AG10803 (cell line): ENCODE data around the gene POU2F1.

ENCODE experiments used
- DNase-seq: peaks from one replicate; pipeline ENCODE4 v3.0.0; 2010; ENCODE audit warnings: low read depth
- H3K4me3 ChIP-seq: 2 replicates; pipeline ENCODE4 v1.5.1; 2011; ENCODE audit warnings: mild to moderate bottlenecking, low read length, control low read depth
- TF ChIP-seq, protein P1 (sequence below): conservative IDR thresholded peaks from 2 replicates; pipeline ENCODE4 v1.5.1; 2011; ENCODE audit warnings: mild to moderate bottlenecking, low read length, control low read depth, inconsistent platforms

The POU2F1 gene

GRCh38 chr1:167462341-167462740, 241.7 kb downstream of the POU2F1 start:
- H3K4me3 ChIP-seq: no peak overlapping the region
- TF ChIP-seq, protein P1, sequence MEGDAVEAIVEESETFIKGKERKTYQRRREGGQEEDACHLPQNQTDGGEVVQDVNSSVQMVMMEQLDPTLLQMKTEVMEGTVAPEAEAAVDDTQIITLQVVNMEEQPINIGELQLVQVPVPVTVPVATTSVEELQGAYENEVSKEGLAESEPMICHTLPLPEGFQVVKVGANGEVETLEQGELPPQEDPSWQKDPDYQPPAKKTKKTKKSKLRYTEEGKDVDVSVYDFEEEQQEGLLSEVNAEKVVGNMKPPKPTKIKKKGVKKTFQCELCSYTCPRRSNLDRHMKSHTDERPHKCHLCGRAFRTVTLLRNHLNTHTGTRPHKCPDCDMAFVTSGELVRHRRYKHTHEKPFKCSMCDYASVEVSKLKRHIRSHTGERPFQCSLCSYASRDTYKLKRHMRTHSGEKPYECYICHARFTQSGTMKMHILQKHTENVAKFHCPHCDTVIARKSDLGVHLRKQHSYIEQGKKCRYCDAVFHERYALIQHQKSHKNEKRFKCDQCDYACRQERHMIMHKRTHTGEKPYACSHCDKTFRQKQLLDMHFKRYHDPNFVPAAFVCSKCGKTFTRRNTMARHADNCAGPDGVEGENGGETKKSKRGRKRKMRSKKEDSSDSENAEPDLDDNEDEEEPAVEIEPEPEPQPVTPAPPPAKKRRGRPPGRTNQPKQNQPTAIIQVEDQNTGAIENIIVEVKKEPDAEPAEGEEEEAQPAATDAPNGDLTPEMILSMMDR: no peak
- no peak for DNase-seq

GRCh38 chr1:167463080-167463479, 242.4 kb downstream of the POU2F1 start:
- DNase-seq: no peak
- TF ChIP-seq, protein P1: no peak
- no peak overlapping the region for H3K4me3 ChIP-seq

DNA sequence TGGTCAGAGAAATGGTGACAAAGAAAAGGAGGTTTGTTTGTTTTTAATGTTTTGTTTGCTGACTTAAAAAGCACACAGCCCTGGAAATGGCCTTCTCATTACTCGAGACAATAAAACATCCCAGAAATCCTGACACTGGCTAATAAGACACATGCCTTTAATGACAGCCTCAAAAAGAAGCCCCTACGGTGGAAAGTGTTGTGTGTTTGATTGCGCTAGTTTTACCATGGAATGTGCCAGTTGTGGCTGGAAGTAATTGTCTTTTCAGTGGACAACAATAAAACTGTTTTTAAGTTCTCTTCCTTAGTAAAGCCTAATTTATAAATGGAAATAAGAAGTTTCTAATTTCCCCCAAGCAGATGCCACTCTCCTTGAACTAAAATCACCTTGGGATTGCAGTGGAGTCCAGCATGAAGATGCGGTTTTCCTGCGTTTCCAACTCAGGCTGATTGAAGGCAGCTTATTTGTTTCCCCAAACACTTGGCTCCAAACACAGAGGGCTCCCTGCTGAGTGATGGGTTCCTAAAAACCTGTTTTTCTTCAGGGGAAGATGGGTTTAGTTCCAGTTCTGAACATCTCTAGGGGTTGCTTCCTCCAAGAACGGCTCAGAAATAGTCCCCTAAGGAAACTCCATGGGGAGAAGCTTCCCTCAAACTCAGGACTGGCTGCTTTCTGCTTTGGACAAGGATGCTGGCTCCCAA, 243.3 kb downstream of the POU2F1 start:
- TF ChIP-seq, protein P1: no peak
- H3K4me3 ChIP-seq: no peak overlapping the region
- DNase-seq: no peak

GRCh38 chr1:167465018-167465417, 244.3 kb downstream of the POU2F1 start:
- DNase-seq: no peak

DNA sequence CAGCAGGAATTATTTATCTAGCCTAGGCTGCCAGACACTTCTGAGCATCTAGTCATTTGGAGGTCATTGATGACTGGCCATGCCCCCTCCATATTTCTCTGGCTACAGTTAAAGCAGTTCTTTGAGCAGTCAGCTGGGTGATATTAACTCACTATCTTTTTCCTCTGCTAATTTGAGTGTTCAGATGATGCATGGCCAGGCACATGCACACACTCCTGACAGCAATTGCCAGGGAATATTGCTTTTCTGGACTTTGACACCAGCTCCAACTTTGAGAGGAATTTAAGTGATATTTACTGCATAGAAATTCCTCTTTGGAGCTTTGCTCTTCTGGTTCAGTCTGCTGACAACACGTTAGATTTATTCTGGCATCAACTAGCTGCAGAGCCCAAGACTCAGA, 245.1 kb downstream of the POU2F1 start:
- no peak overlapping the region for H3K4me3 ChIP-seq
- TF ChIP-seq, protein P1: no peak
- no peak for DNase-seq

More at GRCh38 chr1:167465018-167465417, 244.3 kb downstream of the POU2F1 start:
- H3K4me3 ChIP-seq: no peak overlapping the region
- TF ChIP-seq, protein P1: no peak

- no peak overlapping the region for H3K4me3 ChIP-seq
- TF ChIP-seq, protein P1: no peak
- no peak for DNase-seq
Measured at GRCh38 chr1:167467126-167467710, 246.5 kb downstream of the POU2F1 start.

GRCh38 chr1:167467752-167468151, 247.1 kb downstream of the POU2F1 start:
- no peak for DNase-seq

More at GRCh38 chr1:167467752-167468151, 247.1 kb downstream of the POU2F1 start:
- no peak overlapping the region for H3K4me3 ChIP-seq
- TF ChIP-seq, protein P1: no peak
